WTC11 (cell line): ENCODE results near the gene TRMT2A. TPM values are rescaled to one million over a fixed set of nuclear protein-coding genes. Genes with fewer than 3 reads are reported as not detected.

Experiments used
- ATAC-seq: fragments of 200-7000 bp; cut with Tn5 transposase; 2 replicates; pipeline ENCODE4 v1.10.0; 2021; ENCODE audit warnings: mild to moderate bottlenecking, moderate library complexity
- CTCF ChIA-PET: fragments of 300-600 bp; sonication (Branson Sonifier 250); formaldehyde crosslinking; loops from one replicate; lab custom pipeline; 2021; ENCODE audit warnings: antibody characterized with exemption; lab: Charles Lee
- POLR2A ChIA-PET: fragments of 350-600 bp; sonication (Branson Sonifier 250); formaldehyde crosslinking; loops from one replicate; lab custom pipeline; 2021; ENCODE audit warnings: antibody characterized with exemption; lab: Charles Lee
- DNase-seq: peaks from one replicate; pipeline ENCODE4 v3.0.0; 2021; ENCODE audit warnings: low spot score
- H3K27ac Mint-ChIP-seq: 2 replicates; pipeline ENCODE4 v1.8.0; 2021; ENCODE audit warnings: mixed read lengths
- H3K27me3 Mint-ChIP-seq: 2 replicates; pipeline ENCODE4 v1.8.0; 2021; ENCODE audit warnings: low read depth, mild to moderate bottlenecking, moderate library complexity, mixed read lengths
- H3K36me3 Mint-ChIP-seq: 2 replicates; pipeline ENCODE4 v1.8.0; 2021; ENCODE audit warnings: mixed read lengths
- H3K4me1 Mint-ChIP-seq: 2 replicates; pipeline ENCODE4 v1.8.0; 2022; ENCODE audit warnings: mixed read lengths
- H3K4me3 Mint-ChIP-seq: 2 replicates; pipeline ENCODE4 v1.8.0; 2021; ENCODE audit warnings: mild to moderate bottlenecking, moderate library complexity, mixed read lengths
- H3K9me3 Mint-ChIP-seq: 2 replicates; pipeline ENCODE4 v1.8.0; 2021; ENCODE audit warnings: mixed read lengths
- CBFB ChIP-seq: sonication (generic); formaldehyde crosslinking; IDR thresholded peaks from 2 replicates; pipeline ENCODE4 v1.8.1; 2022; ENCODE audit warnings: mild to moderate bottlenecking, low read depth, missing genetic modification reagents
- ELF4 ChIP-seq: sonication (generic); formaldehyde crosslinking; IDR thresholded peaks from 2 replicates; pipeline ENCODE4 v1.8.1; 2022; ENCODE audit warnings: low read depth, mild to moderate bottlenecking, moderate library complexity, missing genetic modification reagents
- GTF2I ChIP-seq: fragments of 250-450 bp; sonication (Bioruptor Pico); conservative IDR thresholded peaks from 2 replicates; pipeline ENCODE4 v1.4.0; 2021; ENCODE audit warnings: mild to moderate bottlenecking
- IRF1 ChIP-seq: sonication (generic); formaldehyde crosslinking; IDR thresholded peaks from 2 replicates; pipeline ENCODE4 v1.8.0; 2023; ENCODE audit warnings: missing genetic modification reagents
- MXD4 ChIP-seq: fragments of 250-450 bp; sonication (Bioruptor Pico); IDR thresholded peaks from 2 replicates; pipeline ENCODE4 v1.8.0; 2021; ENCODE audit warnings: mild to moderate bottlenecking, moderate library complexity, borderline replicate concordance
- MYBL2 ChIP-seq: sonication (generic); formaldehyde crosslinking; IDR thresholded peaks from 2 replicates; pipeline ENCODE4 v1.8.1; 2023; ENCODE audit warnings: mild to moderate bottlenecking, moderate library complexity, missing genetic modification reagents
- NFYB ChIP-seq: sonication (generic); formaldehyde crosslinking; conservative IDR thresholded peaks from 2 replicates; pipeline ENCODE4 v1.8.0; 2022; ENCODE audit warnings: low read depth, missing genetic modification reagents
- NR3C1 ChIP-seq: sonication (generic); formaldehyde crosslinking; conservative IDR thresholded peaks from 2 replicates; pipeline ENCODE4 v1.8.1; 2023; ENCODE audit warnings: low read depth, mild to moderate bottlenecking, missing genetic modification reagents
- PRRX2 ChIP-seq: fragments of 250-450 bp; sonication (Bioruptor Pico); IDR thresholded peaks from 2 replicates; pipeline ENCODE4 v1.8.0; 2021; ENCODE audit warnings: mild to moderate bottlenecking
- TEAD4 ChIP-seq: sonication (generic); formaldehyde crosslinking; IDR thresholded peaks from 2 replicates; pipeline ENCODE4 v1.8.0; 2022; ENCODE audit warnings: mild to moderate bottlenecking, missing genetic modification reagents
- TP53 ChIP-seq: sonication (generic); formaldehyde crosslinking; IDR thresholded peaks from 2 replicates; pipeline ENCODE4 v1.8.1; 2023; ENCODE audit warnings: mild to moderate bottlenecking, missing genetic modification reagents
- ZNF121 ChIP-seq: sonication (generic); formaldehyde crosslinking; IDR thresholded peaks from 2 replicates; pipeline ENCODE4 v1.8.0; 2023; ENCODE audit warnings: missing genetic modification reagents
- ZNF138 ChIP-seq: sonication (generic); formaldehyde crosslinking; conservative IDR thresholded peaks from 2 replicates; pipeline ENCODE4 v1.8.1; 2022; ENCODE audit warnings: mild to moderate bottlenecking, moderate library complexity, missing genetic modification reagents
- ZNF281 ChIP-seq: sonication (generic); formaldehyde crosslinking; IDR thresholded peaks from 2 replicates; pipeline ENCODE4 v1.8.0; 2023; ENCODE audit warnings: mild to moderate bottlenecking, missing genetic modification reagents
- ZNF396 ChIP-seq: fragments of 250-450 bp; sonication (Bioruptor Pico); IDR thresholded peaks from 2 replicates; pipeline ENCODE4 v1.8.0; 2021; ENCODE audit warnings: mild to moderate bottlenecking, moderate library complexity, borderline replicate concordance
- ZNF416 ChIP-seq: fragments of 250-450 bp; sonication (Bioruptor Pico); IDR thresholded peaks from 2 replicates; pipeline ENCODE4 v1.9.0; 2021; ENCODE audit warnings: mild to moderate bottlenecking, inconsistent platforms
- ZNF671 ChIP-seq: fragments of 250-450 bp; sonication (Bioruptor Pico); IDR thresholded peaks from 2 replicates; pipeline ENCODE4 v1.8.0; 2021; ENCODE audit warnings: mild to moderate bottlenecking
- total RNA-seq: library from RNA; stranded (reverse); gene quantifications from 3 replicates; pipeline ENCODE4 v1.2.3, GENCODE V29; 2021
- TF ChIP-seq, protein P1 (sequence below): sonication (generic); formaldehyde crosslinking; IDR thresholded peaks from 2 replicates; pipeline ENCODE4 v1.8.0; 2023; ENCODE audit warnings: missing genetic modification reagents, mild to moderate bottlenecking, borderline replicate concordance
- TF ChIP-seq, protein P2 (sequence below): fragments of 250-450 bp; sonication (Bioruptor Pico); IDR thresholded peaks from 2 replicates; pipeline ENCODE4 v1.9.0; 2021; ENCODE audit warnings: mild to moderate bottlenecking
- TF ChIP-seq, protein P3 (sequence below): sonication (generic); formaldehyde crosslinking; conservative IDR thresholded peaks from 2 replicates; pipeline ENCODE4 v1.8.1; 2023; ENCODE audit warnings: mild to moderate bottlenecking, low read depth, missing genetic modification reagents, moderate library complexity

TRMT2A gene
- total RNA-seq, 1 experiment from 2014 or later = 68.6 TPM

- no peak overlapping the region for H3K27ac Mint-ChIP-seq
- H3K4me3 Mint-ChIP-seq = no peak overlapping the region
- H3K36me3 Mint-ChIP-seq = no peaks in the 10 kb centered on the region
- no peaks in the 10 kb centered on the region for H3K27me3 Mint-ChIP-seq
- TF ChIP-seq, protein P1, sequence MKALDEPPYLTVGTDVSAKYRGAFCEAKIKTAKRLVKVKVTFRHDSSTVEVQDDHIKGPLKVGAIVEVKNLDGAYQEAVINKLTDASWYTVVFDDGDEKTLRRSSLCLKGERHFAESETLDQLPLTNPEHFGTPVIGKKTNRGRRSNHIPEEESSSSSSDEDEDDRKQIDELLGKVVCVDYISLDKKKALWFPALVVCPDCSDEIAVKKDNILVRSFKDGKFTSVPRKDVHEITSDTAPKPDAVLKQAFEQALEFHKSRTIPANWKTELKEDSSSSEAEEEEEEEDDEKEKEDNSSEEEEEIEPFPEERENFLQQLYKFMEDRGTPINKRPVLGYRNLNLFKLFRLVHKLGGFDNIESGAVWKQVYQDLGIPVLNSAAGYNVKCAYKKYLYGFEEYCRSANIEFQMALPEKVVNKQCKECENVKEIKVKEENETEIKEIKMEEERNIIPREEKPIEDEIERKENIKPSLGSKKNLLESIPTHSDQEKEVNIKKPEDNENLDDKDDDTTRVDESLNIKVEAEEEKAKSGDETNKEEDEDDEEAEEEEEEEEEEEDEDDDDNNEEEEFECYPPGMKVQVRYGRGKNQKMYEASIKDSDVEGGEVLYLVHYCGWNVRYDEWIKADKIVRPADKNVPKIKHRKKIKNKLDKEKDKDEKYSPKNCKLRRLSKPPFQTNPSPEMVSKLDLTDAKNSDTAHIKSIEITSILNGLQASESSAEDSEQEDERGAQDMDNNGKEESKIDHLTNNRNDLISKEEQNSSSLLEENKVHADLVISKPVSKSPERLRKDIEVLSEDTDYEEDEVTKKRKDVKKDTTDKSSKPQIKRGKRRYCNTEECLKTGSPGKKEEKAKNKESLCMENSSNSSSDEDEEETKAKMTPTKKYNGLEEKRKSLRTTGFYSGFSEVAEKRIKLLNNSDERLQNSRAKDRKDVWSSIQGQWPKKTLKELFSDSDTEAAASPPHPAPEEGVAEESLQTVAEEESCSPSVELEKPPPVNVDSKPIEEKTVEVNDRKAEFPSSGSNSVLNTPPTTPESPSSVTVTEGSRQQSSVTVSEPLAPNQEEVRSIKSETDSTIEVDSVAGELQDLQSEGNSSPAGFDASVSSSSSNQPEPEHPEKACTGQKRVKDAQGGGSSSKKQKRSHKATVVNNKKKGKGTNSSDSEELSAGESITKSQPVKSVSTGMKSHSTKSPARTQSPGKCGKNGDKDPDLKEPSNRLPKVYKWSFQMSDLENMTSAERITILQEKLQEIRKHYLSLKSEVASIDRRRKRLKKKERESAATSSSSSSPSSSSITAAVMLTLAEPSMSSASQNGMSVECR (CRISPR knock-in tag) = no peak
- TF ChIP-seq MXD4 (CRISPR knock-in tag) (no peak), CBFB (no peak), TP53 (CRISPR knock-in tag) (no peak), ZNF121 (CRISPR knock-in tag) (no peak), IRF1 (CRISPR knock-in tag) (no peak), ZNF671 (no peak), NFYB (CRISPR knock-in tag) (no peak), GTF2I (no peak), MYBL2 (CRISPR knock-in tag) (no peak), ZNF416 (CRISPR knock-in tag) (no peak), ZNF281 (CRISPR knock-in tag) (no peak), ELF4 (CRISPR knock-in tag) (no peak), ZNF138 (no peak), TEAD4 (CRISPR knock-in tag) (no peak), ZNF396 (CRISPR knock-in tag) (no peak), PRRX2 (CRISPR knock-in tag) (no peak), NR3C1 (no peak)
- TF ChIP-seq, protein P2, sequence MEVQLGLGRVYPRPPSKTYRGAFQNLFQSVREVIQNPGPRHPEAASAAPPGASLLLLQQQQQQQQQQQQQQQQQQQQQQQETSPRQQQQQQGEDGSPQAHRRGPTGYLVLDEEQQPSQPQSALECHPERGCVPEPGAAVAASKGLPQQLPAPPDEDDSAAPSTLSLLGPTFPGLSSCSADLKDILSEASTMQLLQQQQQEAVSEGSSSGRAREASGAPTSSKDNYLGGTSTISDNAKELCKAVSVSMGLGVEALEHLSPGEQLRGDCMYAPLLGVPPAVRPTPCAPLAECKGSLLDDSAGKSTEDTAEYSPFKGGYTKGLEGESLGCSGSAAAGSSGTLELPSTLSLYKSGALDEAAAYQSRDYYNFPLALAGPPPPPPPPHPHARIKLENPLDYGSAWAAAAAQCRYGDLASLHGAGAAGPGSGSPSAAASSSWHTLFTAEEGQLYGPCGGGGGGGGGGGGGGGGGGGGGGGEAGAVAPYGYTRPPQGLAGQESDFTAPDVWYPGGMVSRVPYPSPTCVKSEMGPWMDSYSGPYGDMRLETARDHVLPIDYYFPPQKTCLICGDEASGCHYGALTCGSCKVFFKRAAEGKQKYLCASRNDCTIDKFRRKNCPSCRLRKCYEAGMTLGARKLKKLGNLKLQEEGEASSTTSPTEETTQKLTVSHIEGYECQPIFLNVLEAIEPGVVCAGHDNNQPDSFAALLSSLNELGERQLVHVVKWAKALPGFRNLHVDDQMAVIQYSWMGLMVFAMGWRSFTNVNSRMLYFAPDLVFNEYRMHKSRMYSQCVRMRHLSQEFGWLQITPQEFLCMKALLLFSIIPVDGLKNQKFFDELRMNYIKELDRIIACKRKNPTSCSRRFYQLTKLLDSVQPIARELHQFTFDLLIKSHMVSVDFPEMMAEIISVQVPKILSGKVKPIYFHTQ (CRISPR knock-in tag) = no peak
- TF ChIP-seq, protein P3, sequence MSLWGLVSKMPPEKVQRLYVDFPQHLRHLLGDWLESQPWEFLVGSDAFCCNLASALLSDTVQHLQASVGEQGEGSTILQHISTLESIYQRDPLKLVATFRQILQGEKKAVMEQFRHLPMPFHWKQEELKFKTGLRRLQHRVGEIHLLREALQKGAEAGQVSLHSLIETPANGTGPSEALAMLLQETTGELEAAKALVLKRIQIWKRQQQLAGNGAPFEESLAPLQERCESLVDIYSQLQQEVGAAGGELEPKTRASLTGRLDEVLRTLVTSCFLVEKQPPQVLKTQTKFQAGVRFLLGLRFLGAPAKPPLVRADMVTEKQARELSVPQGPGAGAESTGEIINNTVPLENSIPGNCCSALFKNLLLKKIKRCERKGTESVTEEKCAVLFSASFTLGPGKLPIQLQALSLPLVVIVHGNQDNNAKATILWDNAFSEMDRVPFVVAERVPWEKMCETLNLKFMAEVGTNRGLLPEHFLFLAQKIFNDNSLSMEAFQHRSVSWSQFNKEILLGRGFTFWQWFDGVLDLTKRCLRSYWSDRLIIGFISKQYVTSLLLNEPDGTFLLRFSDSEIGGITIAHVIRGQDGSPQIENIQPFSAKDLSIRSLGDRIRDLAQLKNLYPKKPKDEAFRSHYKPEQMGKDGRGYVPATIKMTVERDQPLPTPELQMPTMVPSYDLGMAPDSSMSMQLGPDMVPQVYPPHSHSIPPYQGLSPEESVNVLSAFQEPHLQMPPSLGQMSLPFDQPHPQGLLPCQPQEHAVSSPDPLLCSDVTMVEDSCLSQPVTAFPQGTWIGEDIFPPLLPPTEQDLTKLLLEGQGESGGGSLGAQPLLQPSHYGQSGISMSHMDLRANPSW (CRISPR knock-in tag) = no peak
- CTCF ChIA-PET = interaction anchor here (0.7 to 2.8 kb wide), 3 partner anchors 15 to 100 kb away, joined by 3 to 10 read pairs (median 5); no protein-coding TSS in a partner anchor
- H3K9me3 Mint-ChIP-seq = no peaks in the 10 kb centered on the region
- no peak for ATAC-seq
- DNase-seq = no peak
- no peaks in the 10 kb centered on the region for H3K4me1 Mint-ChIP-seq
- POLR2A ChIA-PET = no interaction called here
Measured at GRCh38 chr22:20138868-20139267, 21.8 kb upstream of the TRMT2A start.
